ENCODE data around the gene PDE4B.

The PDE4B gene

DNA sequence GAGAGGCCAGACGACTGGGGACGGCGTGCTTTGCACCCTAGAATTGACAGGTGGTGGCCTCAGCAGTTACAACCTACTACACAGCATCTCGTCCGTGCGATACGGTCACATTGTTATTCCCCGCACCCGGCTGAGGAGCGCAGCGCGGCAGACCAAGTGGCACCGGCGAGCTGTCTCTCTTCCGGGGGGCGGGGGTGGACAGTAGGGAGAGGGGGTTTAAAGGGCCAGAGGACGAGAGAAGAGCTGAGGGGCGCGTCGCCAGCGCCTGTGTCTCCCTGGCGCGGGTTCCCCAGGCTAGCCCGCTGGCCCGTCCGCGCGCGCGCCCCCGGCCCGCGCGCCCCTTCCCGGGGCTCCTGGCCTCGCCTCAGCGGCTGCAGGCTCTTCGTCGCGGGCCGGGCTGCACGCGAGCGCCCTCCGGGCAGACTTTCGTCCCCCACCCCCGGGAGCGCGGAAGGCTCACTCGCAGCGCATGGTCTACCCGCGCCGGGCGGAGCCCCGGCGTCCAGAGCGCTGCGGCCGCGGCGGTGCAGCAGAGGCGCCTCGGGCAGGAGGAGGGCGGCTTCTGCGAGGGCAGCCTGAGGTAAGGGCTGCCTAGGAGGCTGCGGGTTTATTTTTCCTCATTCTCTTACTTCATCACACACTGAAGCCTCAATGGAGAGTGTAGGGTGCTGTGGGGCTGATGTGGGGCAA is at the start of gene PDE4B:
Gene PDE4B, plus strand, starts transcription at position 227 of the 690 bp plus-strand sequence.
- Histone ChIP-seq H3K36me3 (ENCODE audit: control insufficient read depth, insufficient read depth, low read length) (no peaks in the 10 kb centered on the region), H3K4me3 (replicated peaks; ENCODE audit: low read depth, low read length) (no peak within 1 kb of the TSS), H3K27me3 (replicated peaks; ENCODE audit: control insufficient read depth, insufficient read depth, low read length) (no peaks in the 10 kb centered on the region; the same call in 1 of the 2 replicates)
- DNase-seq (ENCODE audit: extremely low read depth, insufficient read length): no peak
- TF ChIP-seq CTCF (IDR thresholded peaks at IDR 0.05; ENCODE audit: insufficient read depth, low read length, poor library complexity, severe bottlenecking): no peak

DNA sequence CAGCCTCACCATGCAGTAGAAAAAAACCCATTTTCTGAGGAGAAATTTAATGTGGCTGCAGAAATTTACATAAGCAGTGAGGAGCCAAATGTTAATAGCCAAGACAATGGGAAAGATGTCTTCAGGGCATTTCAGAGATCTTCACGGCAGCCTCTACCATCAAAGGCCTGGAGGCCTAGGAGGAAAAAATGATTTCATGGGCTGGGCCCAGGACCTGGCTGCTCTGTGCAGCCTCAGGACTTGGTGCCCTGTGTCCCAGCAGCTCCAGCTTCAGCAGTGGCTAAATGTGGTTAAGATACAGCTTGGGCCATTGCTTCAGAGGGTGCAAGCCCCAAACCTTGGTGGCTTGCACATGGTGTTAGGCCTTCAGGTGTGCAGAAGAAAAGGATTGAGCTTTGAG is 48.0 kb upstream of the PDE4B start:
- H3K36me3 ChIP-seq (ENCODE audit: control insufficient read depth, insufficient read depth, low read length): no peaks in the 10 kb centered on the region
- no peak for TF ChIP-seq CTCF (IDR thresholded peaks at IDR 0.05; ENCODE audit: insufficient read depth, low read length, poor library complexity, severe bottlenecking)
- no peaks in the 10 kb centered on the region for H3K27me3 ChIP-seq (replicated peaks; ENCODE audit: control insufficient read depth, insufficient read depth, low read length)
- no peak overlapping the region for H3K4me3 ChIP-seq (replicated peaks; ENCODE audit: low read depth, low read length)
- DNase-seq (ENCODE audit: extremely low read depth, insufficient read length): no peak

DNA sequence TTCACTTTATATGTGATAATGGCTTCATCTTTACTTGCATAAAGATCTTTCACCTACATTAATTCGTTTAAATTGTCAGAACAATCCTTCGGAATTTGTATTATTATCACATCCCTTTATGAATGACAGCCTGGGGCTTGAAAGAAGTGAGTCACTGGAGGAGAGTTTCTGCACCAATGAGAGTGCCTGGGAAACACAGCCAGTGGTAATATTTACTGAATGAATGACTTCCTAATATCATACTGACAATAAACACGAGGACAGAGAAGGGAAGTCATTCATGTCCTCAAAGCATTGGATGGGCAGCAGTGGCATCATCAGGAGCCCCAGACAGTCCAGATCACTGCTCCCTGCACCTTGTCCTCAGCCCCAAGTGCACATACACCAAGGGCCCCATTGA is 40.7 kb upstream of the PDE4B start:
- H3K27me3 ChIP-seq (replicated peaks; ENCODE audit: control insufficient read depth, insufficient read depth, low read length): no peaks in the 10 kb centered on the region; the same call in 1 of the 2 replicates
- TF ChIP-seq CTCF (IDR thresholded peaks at IDR 0.05; ENCODE audit: insufficient read depth, low read length, poor library complexity, severe bottlenecking): no peak
- DNase-seq (ENCODE audit: extremely low read depth, insufficient read length): no peak
- H3K36me3 ChIP-seq (ENCODE audit: control insufficient read depth, insufficient read depth, low read length): no peaks in the 10 kb centered on the region
- H3K4me3 ChIP-seq (replicated peaks; ENCODE audit: low read depth, low read length): no peak overlapping the region

- H3K4me3 ChIP-seq (replicated peaks; ENCODE audit: low read depth, low read length): no peak overlapping the region
- no peak for TF ChIP-seq CTCF (IDR thresholded peaks at IDR 0.05; ENCODE audit: insufficient read depth, low read length, poor library complexity, severe bottlenecking)
- no peaks in the 10 kb centered on the region for H3K36me3 ChIP-seq (ENCODE audit: control insufficient read depth, insufficient read depth, low read length)
- H3K27me3 ChIP-seq (replicated peaks; ENCODE audit: control insufficient read depth, insufficient read depth, low read length): no peaks in the 10 kb centered on the region; the same call in 1 of the 2 replicates
- DNase-seq (ENCODE audit: extremely low read depth, insufficient read length): no peak
Measured at GRCh38 chr1:65756616-65757015, 36.1 kb upstream of the PDE4B start.

GRCh38 chr1:65757531-65757930 is 35.2 kb upstream of the PDE4B start:
- Histone ChIP-seq H3K36me3 (ENCODE audit: control insufficient read depth, insufficient read depth, low read length) (no peaks in the 10 kb centered on the region), H3K4me3 (replicated peaks; ENCODE audit: low read depth, low read length) (no peak overlapping the region), H3K27me3 (replicated peaks; ENCODE audit: control insufficient read depth, insufficient read depth, low read length) (no peaks in the 10 kb centered on the region; the same call in 1 of the 2 replicates)
- DNase-seq (ENCODE audit: extremely low read depth, insufficient read length): no peak
- no peak for TF ChIP-seq CTCF (IDR thresholded peaks at IDR 0.05; ENCODE audit: insufficient read depth, low read length, poor library complexity, severe bottlenecking)
